GM18519 (cell line): ENCODE data around the gene PCNX2.

Experiments used
- ATAC-seq: cut with Tn5 transposase; IDR thresholded peaks from one replicate; pipeline ENCODE4 v1.9.1; 2021; ENCODE audit warnings: mild to moderate bottlenecking, moderate library complexity; ENCODE audit not compliant: unreplicated experiment, low FRiP score

PCNX2 gene, protein sequence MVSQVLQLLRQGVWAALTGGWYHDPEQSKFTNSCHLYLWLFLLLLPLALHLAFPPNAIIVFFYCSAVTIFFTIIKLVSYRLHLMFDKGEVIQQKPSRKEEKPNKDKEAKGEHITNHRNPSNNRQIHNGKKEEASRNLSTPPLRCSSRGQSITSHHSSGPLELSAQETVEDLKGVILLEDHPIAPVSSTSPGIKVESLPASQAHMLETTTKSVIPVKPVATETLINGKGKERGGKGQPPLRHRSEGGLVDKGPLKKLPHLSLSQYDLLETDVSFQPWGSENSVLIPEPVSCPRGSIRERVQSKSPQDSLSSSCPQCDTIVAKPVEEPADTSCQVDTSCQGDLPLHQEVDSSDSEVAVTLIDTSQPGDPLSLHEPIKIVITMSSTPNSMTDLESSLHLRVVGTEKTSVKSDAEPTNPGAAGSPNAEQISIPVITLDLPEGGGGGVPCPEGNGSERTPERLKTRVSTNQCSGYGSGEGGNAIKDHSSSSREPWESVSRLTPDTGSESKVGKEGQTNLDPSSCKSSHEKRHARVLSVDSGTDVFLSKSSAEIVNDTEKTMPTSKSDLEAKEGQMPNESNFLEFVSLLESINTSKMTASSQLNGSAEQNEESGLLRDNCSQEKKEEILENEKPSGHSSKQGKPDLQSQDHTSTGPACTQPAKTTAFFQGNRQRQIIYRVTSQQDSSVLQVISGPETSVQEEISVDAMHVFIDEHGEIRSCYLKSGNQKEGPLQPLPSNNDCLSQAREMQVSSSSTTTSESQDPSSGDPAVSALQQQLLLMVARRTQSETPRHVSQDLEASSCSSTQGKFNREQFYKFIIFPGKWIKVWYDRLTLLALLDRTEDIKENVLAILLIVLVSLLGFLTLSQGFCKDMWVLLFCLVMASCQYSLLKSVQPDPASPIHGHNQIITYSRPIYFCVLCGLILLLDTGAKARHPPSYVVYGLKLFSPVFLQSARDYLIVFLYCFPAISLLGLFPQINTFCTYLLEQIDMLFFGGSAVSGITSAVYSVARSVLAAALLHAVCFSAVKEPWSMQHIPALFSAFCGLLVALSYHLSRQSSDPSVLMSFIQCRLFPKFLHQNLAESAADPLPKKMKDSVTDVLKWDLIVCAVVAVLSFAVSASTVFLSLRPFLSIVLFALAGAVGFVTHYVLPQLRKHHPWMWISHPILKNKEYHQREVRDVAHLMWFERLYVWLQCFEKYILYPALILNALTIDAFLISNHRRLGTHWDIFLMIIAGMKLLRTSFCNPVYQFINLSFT (N-terminal part only)

DNA sequence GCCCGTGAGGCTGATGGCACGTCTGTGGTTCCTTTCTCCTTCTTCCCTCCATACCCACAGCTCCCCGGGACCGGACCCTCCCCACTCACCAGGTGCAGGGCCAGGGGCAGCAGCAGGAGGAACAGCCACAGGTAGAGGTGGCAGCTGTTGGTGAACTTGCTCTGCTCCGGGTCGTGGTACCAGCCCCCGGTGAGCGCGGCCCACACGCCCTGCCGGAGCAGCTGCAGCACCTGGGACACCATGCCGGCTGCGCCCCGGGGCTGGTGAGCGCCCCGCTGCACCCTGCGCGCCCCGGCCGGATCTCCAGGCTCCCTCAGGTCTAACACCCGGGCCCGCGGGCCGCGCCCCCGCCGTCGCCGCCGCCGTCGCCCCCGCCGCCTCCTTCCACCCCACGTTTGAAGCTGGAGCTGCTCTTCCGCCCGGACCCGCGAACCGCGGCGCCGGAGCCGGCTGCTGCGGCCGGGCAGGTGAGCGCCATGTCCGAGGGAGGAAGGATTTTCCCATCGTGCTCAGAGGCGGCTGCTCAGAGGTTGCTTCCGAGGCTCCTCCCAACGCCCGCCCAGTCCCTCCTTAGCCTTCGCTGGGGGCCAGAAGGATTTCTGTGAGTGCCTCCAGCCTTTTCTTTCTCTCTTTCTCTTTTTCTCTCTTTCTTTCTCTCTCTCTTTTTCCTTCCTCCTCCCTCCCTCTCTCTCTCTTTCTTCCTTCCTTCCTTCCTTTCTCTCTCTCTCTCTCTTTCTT lies at the start of gene PCNX2:
TSS of gene PCNX2 (minus strand) at position 489 of the 738 bp plus-strand sequence. CDS start at position 242, 247 bp downstream.
- ATAC-seq: peak; percentile 77

DNA sequence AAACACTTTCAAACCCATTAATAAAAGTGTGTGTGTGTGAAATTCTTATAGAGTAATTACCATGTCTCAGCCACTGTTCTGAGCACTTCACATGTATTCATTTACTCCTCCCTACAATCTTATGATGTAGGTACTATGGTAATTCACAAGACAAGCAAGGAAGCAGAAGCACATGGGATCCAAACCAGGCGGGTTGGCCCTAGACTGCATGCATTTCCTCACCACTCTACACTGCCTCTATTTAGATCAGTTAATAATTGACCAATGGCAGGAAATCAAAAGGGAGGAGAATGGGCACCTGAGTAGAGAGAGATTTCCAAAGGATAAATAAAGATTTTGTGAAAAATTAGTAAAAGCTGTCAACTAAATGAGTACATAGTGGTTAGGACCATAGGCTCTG lies 47.7 kb upstream of the PCNX2 start:
- no peak for ATAC-seq

DNA sequence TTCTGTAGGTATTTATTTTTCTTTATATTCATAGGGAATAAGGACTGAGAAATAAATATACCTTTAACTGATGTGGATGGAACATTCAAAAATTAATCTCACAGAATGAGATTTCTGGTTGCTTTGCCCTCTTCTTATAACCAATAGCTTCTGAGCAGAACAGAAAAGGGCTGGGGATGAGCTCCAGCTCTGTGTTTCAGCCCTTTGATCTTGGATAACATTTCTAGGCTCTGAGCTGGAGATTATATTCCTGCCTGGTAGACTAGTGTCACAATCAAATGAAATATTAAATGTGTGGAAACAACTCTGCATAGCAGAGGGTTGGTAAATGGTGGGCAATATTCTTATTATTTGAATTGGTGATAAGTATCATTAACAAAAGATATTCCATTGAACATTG lies 46.6 kb upstream of the PCNX2 start:
- no peak for ATAC-seq

DNA sequence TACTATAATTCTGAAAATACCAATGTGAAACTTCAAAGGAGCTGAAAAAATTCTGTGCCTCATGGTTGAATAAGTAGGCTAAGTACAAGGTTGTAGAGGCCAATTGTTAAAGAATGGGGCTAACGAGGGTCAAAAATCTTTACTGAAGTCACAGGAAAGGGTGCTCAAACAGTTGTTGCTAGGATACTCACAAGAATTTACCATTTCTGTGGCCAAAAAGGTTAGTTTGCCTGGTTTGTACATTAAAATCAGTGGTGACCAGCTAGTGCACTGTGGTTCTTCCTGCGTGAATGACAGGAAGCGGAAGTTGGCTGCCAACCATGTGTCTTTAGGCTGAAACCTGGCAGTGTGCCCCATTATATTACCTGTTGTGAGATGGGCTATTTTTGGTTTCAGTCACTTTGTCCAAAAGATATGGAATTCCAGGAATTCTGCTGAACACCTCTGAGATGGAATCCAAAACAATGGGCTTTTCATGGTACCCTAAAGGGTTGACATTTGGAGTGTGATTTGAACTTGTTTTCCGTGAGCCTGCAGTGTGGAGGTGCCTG lies 45.5 kb upstream of the PCNX2 start:
- no peak for ATAC-seq

DNA sequence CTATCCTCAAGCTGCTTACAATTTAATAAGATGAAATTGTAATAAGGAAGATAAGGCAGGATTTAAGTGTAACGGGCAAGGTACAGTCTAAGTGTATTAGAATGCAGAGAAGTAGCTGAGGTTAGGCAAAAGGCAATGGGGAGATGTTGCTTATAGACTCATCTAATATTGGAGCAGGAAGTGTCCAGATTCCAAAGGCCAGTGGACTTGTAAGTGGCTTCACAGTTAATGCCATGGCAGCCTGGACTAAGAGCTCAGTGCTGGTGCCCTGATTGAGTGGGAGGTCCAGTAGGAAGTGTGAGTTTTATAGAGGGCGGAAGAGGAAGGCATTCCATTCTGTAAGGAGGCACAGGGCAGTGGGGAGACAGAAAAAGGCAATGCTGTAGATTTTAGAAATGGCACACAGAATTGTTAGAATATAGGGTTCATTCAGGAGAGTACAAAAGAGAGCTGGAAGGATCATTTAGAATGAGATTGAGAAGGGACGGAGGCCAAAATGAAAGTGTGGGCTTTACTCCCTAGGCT lies 44.6 kb upstream of the PCNX2 start:
- ATAC-seq: no peak

DNA sequence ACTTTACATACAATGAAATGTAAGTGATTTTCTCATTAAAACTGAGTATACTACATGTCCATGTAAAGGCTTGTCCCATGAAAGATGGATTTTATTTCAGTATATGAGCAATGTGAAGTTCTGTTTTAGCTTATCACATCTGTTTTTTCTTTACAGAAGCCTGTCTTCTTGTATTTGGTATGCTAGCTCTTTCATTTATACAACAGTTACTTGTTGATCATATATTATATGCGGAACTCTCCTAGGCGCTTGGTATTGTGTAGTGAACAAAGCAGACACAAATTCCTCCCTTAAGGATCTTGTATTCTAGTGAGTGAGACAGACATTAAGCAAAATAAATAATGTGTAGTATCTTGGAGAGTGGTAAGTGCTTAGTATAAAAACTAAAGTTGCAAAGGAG lies 42.6 kb upstream of the PCNX2 start:
- no peak for ATAC-seq

DNA sequence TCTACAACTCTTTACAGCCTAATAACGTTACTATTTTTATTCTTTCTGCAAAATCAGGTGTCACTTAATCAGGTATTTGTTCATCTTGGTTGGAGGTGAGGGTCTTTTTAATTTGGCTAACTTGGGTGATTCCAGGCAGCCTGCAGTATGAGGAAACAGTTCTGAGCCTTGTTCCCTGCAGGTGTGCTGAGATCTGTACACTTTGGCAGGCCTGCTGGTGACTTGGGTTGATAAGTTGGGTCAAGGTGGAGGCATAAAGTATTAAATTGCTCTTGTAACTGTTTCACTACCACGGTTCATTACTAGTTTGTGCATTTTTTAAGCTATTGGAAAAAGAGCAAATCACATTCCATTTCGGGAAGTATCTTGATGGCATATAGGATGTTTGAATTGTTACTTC lies 42.0 kb upstream of the PCNX2 start:
- no peak for ATAC-seq

DNA sequence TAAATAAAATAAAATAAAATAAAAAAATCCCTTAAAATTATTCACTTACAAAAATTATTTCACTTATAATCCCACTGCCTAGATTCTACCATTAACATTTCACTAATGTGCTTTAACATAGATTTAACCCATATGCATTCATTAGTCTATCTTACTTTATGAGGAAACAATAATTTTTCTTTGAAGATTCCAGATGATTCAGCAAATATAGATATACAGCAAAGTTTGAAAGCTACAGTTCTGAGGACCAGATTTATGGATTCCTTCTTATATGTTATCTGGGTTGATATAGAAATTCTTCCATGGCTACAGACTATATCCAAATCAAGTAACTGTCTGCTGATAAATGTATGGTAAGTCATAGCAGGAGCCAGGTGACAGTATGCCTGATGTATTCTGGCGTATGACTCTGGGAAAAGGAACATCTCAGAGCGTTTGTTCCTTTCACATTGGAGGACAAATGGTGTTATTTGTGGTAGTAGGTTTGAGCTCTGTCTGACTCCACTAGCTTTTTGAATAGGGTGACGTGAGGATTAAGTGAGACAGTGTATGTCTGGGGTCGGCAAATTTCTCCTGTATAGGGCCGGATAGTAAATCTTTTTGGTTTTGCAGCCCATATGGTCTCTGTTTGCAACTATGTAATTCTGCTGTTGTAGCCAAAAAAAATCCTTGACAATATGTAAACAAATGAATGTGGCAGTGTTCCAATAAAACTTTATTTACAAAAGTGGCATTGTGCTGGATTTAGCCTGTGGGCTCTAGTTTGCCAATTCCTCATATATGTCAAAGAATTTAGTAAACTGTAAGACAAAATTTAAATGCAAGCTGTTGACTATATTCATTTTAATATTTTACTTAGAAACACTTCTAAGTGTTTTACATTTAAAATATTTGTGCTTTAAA lies 41.3 kb upstream of the PCNX2 start:
- ATAC-seq: no peak

DNA sequence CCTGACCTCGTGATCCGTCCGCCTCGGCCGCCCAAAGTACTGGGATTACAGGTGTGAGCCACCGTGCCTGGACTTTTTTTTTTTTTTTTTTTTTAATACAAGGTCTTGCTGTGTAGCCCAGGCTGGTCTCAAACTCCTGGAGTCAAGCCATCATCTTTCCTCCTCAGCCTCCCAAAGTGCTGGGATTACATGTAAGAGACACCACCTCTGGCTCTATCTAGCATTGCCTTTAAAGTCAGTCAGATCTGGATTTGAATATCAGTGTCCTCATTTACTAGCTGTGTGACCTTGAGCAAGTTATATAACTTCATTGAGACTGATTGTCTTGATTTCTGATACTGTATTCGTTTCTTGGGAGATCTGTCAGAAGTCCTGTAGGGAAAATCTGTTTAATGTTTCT lies 38.6 kb upstream of the PCNX2 start:
- ATAC-seq: no peak

DNA sequence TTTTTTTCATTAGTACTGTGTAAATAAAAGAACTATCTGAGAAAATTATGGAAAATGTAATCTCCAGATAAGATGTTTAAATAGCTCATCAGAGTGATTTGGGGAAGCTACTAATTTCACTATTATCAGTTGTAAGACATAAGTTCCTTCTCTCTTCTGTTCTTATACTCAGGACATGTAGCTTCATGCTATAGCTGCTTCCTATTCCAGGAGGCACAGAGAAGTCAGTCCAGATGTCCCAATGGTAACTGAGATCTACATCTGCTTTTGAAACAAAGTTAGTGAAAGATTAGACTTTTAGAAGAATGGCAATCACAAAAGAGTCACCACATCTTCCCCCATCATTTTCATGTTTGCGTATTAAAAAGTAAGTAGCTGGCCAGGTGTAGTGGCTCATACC lies 37.6 kb upstream of the PCNX2 start:
- no peak for ATAC-seq

DNA sequence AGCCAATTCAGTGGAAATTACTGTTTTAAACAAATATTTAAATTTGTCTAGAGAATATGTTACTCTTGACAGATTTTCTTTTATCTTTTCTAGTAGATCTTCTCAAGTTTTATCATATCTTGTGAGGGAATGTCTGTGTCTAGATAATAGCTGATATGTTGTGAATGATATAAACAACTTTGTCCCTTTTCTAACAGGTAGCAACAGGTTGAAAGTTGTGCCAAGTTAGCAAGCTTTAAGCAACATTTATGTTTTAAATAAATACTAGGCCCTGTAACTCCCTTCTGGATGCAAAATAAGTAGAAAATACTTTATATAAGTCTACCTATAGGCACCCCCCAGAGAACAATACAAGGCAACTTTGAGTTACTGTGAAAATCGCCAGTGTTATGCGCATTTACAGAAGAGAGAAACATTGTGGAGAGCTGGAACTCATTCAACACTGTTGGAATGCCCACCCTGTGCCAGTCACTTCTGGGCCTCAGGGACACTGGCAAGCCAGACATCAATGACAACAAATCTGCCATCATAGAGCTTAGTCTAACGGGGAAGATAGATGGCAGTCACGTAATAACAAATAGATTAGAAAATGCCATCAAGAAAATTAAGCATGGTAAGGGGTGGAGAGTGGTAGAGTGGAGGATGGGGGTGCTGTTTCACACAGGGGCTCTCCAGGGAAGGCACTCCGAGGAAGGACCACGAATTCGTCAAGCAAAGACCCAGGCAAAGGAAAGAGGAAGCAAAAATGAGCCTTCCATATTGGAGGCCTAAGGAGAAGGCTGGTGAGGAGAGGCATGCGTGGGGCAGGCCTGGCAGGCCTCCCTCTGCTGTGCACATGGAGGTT lies 36.4 kb upstream of the PCNX2 start:
- ATAC-seq: no peak

DNA sequence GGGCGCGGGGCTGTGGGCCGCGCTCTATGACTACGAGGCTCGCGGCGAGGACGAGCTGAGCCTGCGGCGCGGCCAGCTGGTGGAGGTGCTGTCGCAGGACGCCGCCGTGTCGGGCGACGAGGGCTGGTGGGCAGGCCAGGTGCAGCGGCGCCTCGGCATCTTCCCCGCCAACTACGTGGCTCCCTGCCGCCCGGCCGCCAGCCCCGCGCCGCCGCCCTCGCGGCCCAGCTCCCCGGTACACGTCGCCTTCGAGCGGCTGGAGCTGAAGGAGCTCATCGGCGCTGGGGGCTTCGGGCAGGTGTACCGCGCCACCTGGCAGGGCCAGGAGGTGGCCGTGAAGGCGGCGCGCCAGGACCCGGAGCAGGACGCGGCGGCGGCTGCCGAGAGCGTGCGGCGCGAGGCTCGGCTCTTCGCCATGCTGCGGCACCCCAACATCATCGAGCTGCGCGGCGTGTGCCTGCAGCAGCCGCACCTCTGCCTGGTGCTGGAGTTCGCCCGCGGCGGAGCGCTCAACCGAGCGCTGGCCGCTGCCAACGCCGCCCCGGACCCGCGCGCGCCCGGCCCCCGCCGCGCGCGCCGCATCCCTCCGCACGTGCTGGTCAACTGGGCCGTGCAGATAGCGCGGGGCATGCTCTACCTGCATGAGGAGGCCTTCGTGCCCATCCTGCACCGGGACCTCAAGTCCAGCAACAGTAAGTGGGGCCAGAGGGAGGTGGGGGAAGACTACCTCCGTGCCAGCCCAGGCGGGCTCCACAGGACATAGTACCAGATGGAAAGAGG lies 32.8 kb upstream of the PCNX2 start:
- peak; percentile 13 for ATAC-seq

DNA sequence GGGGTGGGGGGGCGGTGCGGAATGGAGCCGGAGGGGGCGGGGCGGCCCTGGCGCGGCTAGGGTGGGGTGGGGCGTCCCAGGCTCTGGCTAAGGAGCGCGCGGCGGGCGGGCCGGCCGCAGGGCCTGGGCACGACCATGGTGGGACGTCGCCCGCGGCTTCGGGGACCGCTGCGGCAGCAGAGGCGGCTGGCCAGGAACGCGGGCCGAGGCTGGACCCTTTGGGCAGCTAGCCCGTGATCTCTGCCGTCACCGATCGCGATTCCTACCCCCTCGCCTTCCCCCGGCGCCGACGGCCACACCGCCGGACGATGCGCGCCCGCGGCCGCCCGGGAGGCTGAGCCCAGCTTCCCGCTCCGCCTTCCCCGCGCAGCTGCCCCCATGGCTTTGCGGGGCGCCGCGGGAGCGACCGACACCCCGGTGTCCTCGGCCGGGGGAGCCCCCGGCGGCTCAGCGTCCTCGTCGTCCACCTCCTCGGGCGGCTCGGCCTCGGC lies 32.2 kb upstream of the PCNX2 start, which contains the start of gene MAP3K21:
TSS of gene MAP3K21 (plus strand) at position 74 of the 491 bp plus-strand sequence. CDS start at position 379, 305 bp downstream.
- ATAC-seq: peak; percentile 32

DNA sequence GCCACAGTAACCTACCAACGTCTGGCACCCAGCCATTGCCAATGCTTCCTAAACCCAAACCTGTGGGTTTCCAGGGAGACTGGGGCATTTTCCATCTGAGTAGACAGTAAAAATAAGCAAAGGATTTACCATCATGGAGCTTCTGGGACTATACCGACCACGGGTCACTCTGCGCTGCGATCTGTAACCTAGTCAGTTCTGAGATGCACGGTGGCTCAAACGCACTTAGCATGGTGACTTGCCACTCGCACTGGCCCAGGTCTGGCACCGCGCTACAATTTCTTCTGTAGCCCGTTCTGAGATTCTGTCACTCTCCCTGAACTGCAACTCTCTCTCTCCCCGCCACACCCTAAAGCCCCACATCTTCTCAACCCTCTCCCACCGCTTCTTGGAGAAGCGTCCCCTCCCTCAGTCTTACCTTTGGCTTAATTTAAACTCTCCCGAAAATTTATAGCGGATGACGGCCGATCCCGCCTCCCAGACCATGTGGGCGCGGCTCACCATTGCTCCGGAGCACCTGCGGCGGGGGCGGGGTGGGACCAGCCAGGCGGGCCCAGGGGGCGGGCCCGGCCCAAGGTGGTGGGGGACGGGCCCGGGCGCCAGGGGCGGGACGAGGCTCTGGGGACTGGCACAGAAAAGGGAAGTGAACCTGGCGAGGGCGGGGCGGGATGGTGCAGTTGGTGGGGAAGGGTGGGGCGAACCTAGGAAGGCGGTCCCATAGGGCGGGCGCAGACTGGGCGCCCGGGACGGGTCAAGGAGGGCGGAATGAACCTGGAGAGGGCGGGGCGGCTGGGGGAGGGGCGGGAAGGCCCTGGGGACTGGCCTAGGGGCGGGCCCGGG lies 31.5 kb upstream of the PCNX2 start:
- peak; percentile 51 for ATAC-seq

DNA sequence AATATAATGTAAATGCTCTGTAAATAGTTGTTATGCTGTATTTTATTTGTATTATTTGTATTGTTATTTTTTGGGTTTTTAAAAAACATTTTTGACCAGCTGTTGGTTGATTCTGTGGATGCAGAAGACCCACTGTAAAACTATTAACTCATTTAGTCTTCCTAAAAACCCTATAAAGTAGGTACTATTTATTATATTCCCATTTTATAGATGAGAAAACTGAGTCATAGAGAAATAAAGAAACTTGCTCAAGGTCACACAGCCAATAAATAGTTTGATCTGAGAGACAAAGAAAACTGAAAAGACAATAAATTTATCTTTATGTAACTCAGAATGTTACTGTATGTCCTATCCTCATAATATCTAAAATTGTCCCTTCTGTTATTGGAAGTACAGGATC lies 30.8 kb upstream of the PCNX2 start:
- no peak for ATAC-seq

DNA sequence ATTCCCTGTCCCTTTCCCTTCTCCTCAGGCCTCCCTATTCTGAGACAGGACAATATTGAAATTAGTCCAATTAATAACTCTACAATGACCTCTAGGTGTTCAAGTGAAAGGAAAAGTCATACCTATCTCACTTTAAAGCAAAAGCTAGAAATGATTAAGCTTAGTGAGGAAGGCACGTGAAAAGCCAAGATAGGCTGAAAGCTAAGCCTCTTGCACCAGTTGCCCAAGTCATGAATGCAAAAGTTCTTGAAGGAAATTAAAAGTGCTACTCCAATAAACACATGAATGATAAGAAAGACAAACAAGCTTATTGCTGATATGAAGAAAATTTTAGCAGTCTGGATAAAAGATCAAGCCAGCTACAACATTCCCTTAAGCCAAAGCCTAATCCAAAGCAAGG lies 28.2 kb upstream of the PCNX2 start:
- ATAC-seq: no peak
